K562 (cell line): ENCODE measurements around the gene EDARADD. TPM values are rescaled to one million over a fixed set of nuclear protein-coding genes. Genes with fewer than 3 reads are reported as not detected.

ENCODE experiments used
- BACH1 ChIP-seq: fragments of 200-800 bp; sonication (Bioruptor generic); IDR thresholded peaks from 2 replicates; pipeline ENCODE4 v1.6.1; 2016; ENCODE audit warnings: missing genetic modification characterization, missing compliant biosample characterization
- CEBPG ChIP-seq, 3 experiments: fragments of 200-800 bp in 1 of 3; sonication (Bioruptor generic) in 1 of 3; sonication (generic) in 1 of 3; formaldehyde crosslinking in 1 of 3; IDR thresholded peaks in 2 of 3; conservative IDR thresholded peaks in 1 of 3; 2 replicates each; pipeline versions ENCODE4 v1.6.1 to v1.8.0; 2016 to 2022; ENCODE audit warnings: missing compliant biosample characterization in 2 of 3, missing genetic modification characterization in 2 of 3, mild to moderate bottlenecking in 1 of 3, missing genetic modification reagents in 1 of 3
- CREB3L1 ChIP-seq: fragments of 450-650 bp; IDR thresholded peaks from 2 replicates; pipeline ENCODE4 v1.6.1; 2014; ENCODE audit warnings: low read depth, mild to moderate bottlenecking, moderate library complexity, borderline replicate concordance
- DPF2 ChIP-seq: fragments of 450-650 bp; IDR thresholded peaks from 2 replicates; pipeline ENCODE4 v1.6.1; 2016
- HMG20A ChIP-seq: fragments of 450-650 bp; formaldehyde crosslinking; conservative IDR thresholded peaks from 2 replicates; pipeline ENCODE4 v1.4.0; 2020; ENCODE audit warnings: mild to moderate bottlenecking, mixed read lengths
- MTA2 ChIP-seq: fragments of 450-650 bp; IDR thresholded peaks from 2 replicates; pipeline ENCODE4 v1.6.1; 2016; ENCODE audit warnings: low read depth
- PCBP1 ChIP-seq: fragments of 200-400 bp; formaldehyde crosslinking; IDR thresholded peaks from 2 replicates; pipeline ENCODE4 v1.6.1; 2018; ENCODE audit warnings: mild to moderate bottlenecking, low read depth, low read length; ENCODE audit not compliant: poor library complexity, severe bottlenecking
- PHTF2 ChIP-seq: fragments of 250-450 bp; sonication (Bioruptor Pico); IDR thresholded peaks from 2 replicates; pipeline ENCODE4 v1.5.0; 2021; ENCODE audit warnings: mild to moderate bottlenecking
- PRMT5 ChIP-seq: sonication (generic); formaldehyde crosslinking; IDR thresholded peaks from 2 replicates; pipeline ENCODE4 v1.5.0; 2020; ENCODE audit warnings: missing genetic modification reagents
- SMAD3 ChIP-seq: fragments of 450-650 bp; formaldehyde crosslinking; conservative IDR thresholded peaks from 2 replicates; pipeline ENCODE4 v1.4.0; 2020; ENCODE audit warnings: mild to moderate bottlenecking
- ZNF551 ChIP-seq: fragments of 250-450 bp; sonication (Bioruptor Pico); IDR thresholded peaks from 2 replicates; pipeline ENCODE4 v1.5.0; 2021; ENCODE audit warnings: mild to moderate bottlenecking, moderate library complexity
- ZNF79 ChIP-seq: fragments of 250-450 bp; sonication (Bioruptor Pico); IDR thresholded peaks from 2 replicates; pipeline ENCODE4 v1.4.0; 2020; ENCODE audit warnings: low read depth, mild to moderate bottlenecking, moderate library complexity
- polyA plus RNA-seq, 8 experiments: library from polyadenylated mRNA; depleted of rRNA in 4 of 8; stranded (reverse) in 5 of 8; unstranded in 3 of 8; fragments of >200 nt; fragmentation: Nextera tagmentation in 2 of 8; fragmentation: Illumina TruSeq in 1 of 8; extraction: Ambion mirVana in 2 of 8; extraction: Trizol in 1 of 8; gene quantifications; 2 replicates each; pipeline versions ENCODE4 v1.2.1 to v1.2.3, GENCODE V29; 2011 to 2014; ENCODE audit warnings: inconsistent platforms in 1 of 8, missing spikeins in 1 of 8
- total RNA-seq, 7 experiments: library from RNA; depleted of rRNA in 6 of 7; stranded (reverse); fragments of >200 nt in 6 of 7; fragmentation: Illumina TruSeq in 2 of 7; extraction: Trizol in 2 of 7; gene quantifications; 2 replicates each; pipeline versions ENCODE4 v1.2.1 to v1.2.3, GENCODE V29; 2011 to 2021; ENCODE audit warnings: low replicate concordance in 1 of 7
- TF ChIP-seq, protein P1 (sequence below): fragments of 200-800 bp; sonication (Bioruptor generic); IDR thresholded peaks from 2 replicates; pipeline ENCODE4 v1.6.1; 2017; ENCODE audit warnings: missing genetic modification characterization, missing compliant biosample characterization
- TF ChIP-seq, protein P2 (sequence below): IDR thresholded peaks from 2 replicates; pipeline ENCODE4 v1.6.1; 2014; ENCODE audit warnings: antibody characterized with exemption
- TF ChIP-seq, protein P3 (sequence below): fragments of 450-650 bp; IDR thresholded peaks from 2 replicates; pipeline ENCODE4 v1.6.1; 2017; ENCODE audit warnings: antibody characterized with exemption, mild to moderate bottlenecking
- TF ChIP-seq, protein P4 (sequence below): sonication (generic); formaldehyde crosslinking; IDR thresholded peaks from 2 replicates; pipeline ENCODE4 v1.8.1; 2023; ENCODE audit warnings: mild to moderate bottlenecking, missing genetic modification reagents, moderate library complexity

Gene EDARADD
- total and polyA plus RNA-seq, 9 of the 15 experiments (the other 6 are each of a cell fraction or from before 2014, with no cell fraction given), result 0.46 to 32.4 (median 20.6) TPM

GRCh38 chr1:236524142-236524894, 130.2 kb downstream of the EDARADD start (continued):
- TF ChIP-seq, protein P1, sequence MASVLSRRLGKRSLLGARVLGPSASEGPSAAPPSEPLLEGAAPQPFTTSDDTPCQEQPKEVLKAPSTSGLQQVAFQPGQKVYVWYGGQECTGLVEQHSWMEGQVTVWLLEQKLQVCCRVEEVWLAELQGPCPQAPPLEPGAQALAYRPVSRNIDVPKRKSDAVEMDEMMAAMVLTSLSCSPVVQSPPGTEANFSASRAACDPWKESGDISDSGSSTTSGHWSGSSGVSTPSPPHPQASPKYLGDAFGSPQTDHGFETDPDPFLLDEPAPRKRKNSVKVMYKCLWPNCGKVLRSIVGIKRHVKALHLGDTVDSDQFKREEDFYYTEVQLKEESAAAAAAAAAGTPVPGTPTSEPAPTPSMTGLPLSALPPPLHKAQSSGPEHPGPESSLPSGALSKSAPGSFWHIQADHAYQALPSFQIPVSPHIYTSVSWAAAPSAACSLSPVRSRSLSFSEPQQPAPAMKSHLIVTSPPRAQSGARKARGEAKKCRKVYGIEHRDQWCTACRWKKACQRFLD (CRISPR knock-in tag), result peak; percentile 45; the same call in 1 of the 2 replicates
- no peak for TF ChIP-seq MTA2
- no peak for TF ChIP-seq PHTF2
- TF ChIP-seq, protein P2, sequence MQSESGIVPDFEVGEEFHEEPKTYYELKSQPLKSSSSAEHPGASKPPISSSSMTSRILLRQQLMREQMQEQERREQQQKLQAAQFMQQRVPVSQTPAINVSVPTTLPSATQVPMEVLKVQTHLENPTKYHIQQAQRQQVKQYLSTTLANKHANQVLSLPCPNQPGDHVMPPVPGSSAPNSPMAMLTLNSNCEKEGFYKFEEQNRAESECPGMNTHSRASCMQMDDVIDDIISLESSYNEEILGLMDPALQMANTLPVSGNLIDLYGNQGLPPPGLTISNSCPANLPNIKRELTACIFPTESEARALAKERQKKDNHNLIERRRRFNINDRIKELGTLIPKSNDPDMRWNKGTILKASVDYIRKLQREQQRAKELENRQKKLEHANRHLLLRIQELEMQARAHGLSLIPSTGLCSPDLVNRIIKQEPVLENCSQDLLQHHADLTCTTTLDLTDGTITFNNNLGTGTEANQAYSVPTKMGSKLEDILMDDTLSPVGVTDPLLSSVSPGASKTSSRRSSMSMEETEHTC, result peak; percentile 91
- TF ChIP-seq PRMT5 (CRISPR knock-in tag), result no peak
- TF ChIP-seq CEBPG (CRISPR knock-in tag; IDR thresholded peaks at IDR 0.05), result peak; percentile 60; the same call in 1 of the 2 replicates
- TF ChIP-seq CEBPG (tag; conservative IDR thresholded peaks at IDR 0.05 in 1 of 2, IDR thresholded peaks at IDR 0.05 in 1 of 2), result peak in 1 of 2 experiments; percentile 31; a peak in 1 of 4 replicates
- TF ChIP-seq DPF2, result peak; percentile 62; the same call in 1 of the 2 replicates
- no peak for TF ChIP-seq HMG20A (CRISPR knock-in tag)
- TF ChIP-seq SMAD3 (CRISPR knock-in tag), result peak; percentile 57; the same call in 1 of the 2 replicates
- TF ChIP-seq, protein P3, sequence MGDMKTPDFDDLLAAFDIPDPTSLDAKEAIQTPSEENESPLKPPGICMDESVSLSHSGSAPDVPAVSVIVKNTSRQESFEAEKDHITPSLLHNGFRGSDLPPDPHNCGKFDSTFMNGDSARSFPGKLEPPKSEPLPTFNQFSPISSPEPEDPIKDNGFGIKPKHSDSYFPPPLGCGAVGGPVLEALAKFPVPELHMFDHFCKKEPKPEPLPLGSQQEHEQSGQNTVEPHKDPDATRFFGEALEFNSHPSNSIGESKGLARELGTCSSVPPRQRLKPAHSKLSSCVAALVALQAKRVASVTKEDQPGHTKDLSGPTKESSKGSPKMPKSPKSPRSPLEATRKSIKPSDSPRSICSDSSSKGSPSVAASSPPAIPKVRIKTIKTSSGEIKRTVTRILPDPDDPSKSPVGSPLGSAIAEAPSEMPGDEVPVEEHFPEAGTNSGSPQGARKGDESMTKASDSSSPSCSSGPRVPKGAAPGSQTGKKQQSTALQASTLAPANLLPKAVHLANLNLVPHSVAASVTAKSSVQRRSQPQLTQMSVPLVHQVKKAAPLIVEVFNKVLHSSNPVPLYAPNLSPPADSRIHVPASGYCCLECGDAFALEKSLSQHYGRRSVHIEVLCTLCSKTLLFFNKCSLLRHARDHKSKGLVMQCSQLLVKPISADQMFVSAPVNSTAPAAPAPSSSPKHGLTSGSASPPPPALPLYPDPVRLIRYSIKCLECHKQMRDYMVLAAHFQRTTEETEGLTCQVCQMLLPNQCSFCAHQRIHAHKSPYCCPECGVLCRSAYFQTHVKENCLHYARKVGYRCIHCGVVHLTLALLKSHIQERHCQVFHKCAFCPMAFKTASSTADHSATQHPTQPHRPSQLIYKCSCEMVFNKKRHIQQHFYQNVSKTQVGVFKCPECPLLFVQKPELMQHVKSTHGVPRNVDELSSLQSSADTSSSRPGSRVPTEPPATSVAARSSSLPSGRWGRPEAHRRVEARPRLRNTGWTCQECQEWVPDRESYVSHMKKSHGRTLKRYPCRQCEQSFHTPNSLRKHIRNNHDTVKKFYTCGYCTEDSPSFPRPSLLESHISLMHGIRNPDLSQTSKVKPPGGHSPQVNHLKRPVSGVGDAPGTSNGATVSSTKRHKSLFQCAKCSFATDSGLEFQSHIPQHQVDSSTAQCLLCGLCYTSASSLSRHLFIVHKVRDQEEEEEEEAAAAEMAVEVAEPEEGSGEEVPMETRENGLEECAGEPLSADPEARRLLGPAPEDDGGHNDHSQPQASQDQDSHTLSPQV, result peak; percentile 84
- peak; percentile 12 for TF ChIP-seq PCBP1
- no peak; the same call in 1 of the 2 replicates for TF ChIP-seq BACH1 (tag)
- TF ChIP-seq, protein P4, sequence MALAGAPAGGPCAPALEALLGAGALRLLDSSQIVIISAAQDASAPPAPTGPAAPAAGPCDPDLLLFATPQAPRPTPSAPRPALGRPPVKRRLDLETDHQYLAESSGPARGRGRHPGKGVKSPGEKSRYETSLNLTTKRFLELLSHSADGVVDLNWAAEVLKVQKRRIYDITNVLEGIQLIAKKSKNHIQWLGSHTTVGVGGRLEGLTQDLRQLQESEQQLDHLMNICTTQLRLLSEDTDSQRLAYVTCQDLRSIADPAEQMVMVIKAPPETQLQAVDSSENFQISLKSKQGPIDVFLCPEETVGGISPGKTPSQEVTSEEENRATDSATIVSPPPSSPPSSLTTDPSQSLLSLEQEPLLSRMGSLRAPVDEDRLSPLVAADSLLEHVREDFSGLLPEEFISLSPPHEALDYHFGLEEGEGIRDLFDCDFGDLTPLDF, result no peak; the same call in 1 of the 2 replicates
- TF ChIP-seq CREB3L1, result no peak; the same call in 1 of the 2 replicates
- TF ChIP-seq ZNF79 (CRISPR knock-in tag), result peak; percentile 61; the same call in 1 of the 2 replicates
- TF ChIP-seq ZNF551, result no peak
